Measurements from ENCODE around the gene SUSD6.

SUSD6 gene

GRCh38 chr14:69669375-69669774 lies 58.0 kb downstream of the SUSD6 start:
- H3K4me3 ChIP-seq (replicated peaks in 1 of 2; ENCODE audit: low read depth in 2 of 2, low read length in 2 of 2): no peak overlapping the region
- TF ChIP-seq, protein P1, sequence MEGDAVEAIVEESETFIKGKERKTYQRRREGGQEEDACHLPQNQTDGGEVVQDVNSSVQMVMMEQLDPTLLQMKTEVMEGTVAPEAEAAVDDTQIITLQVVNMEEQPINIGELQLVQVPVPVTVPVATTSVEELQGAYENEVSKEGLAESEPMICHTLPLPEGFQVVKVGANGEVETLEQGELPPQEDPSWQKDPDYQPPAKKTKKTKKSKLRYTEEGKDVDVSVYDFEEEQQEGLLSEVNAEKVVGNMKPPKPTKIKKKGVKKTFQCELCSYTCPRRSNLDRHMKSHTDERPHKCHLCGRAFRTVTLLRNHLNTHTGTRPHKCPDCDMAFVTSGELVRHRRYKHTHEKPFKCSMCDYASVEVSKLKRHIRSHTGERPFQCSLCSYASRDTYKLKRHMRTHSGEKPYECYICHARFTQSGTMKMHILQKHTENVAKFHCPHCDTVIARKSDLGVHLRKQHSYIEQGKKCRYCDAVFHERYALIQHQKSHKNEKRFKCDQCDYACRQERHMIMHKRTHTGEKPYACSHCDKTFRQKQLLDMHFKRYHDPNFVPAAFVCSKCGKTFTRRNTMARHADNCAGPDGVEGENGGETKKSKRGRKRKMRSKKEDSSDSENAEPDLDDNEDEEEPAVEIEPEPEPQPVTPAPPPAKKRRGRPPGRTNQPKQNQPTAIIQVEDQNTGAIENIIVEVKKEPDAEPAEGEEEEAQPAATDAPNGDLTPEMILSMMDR (IDR thresholded peaks at IDR 0.05; ENCODE audit: low read depth, low read length): no peak
- no peak for DNase-seq (ENCODE audit: low read depth in 2 of 2)

DNA sequence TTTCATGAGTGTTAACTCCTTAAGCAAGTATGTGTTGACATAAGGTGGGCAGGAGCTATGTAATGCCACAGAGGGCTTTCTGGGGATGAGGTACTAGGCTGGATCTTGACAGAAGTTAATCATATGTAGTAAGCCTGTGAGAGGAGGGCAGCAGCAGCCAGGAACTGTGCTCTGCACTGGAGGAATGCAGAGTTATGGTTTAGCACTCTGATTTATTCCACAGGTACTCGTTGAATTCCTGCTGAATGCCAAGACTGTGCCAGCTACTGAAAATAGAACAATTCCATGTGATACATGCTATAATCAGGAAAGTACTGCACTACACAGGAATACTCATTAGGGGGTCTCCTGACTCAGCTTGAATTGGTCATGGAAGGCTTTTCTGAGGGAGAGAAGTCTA lies 58.7 kb downstream of the SUSD6 start:
- TF ChIP-seq, protein P1 (IDR thresholded peaks at IDR 0.05; ENCODE audit: low read depth, low read length): no peak
- no peak for DNase-seq (ENCODE audit: low read depth in 2 of 2)
- H3K4me3 ChIP-seq (replicated peaks in 1 of 2; ENCODE audit: low read depth in 2 of 2, low read length in 2 of 2): no peak overlapping the region

- TF ChIP-seq, protein P1 (IDR thresholded peaks at IDR 0.05; ENCODE audit: low read depth, low read length): no peak
- no peak for DNase-seq (ENCODE audit: low read depth in 2 of 2)
- H3K4me3 ChIP-seq (replicated peaks in 1 of 2; ENCODE audit: low read depth in 2 of 2, low read length in 2 of 2): no peak overlapping the region
These were observed 60.1 kb downstream of the SUSD6 start for GRCh38 chr14:69671365-69672030.

GRCh38 chr14:69672356-69672755 lies 61.0 kb downstream of the SUSD6 start:
- no peak overlapping the region for H3K4me3 ChIP-seq (replicated peaks in 1 of 2; ENCODE audit: low read depth in 2 of 2, low read length in 2 of 2)
- no peak for DNase-seq (ENCODE audit: low read depth in 2 of 2)
- TF ChIP-seq, protein P1 (IDR thresholded peaks at IDR 0.05; ENCODE audit: low read depth, low read length): no peak

- H3K4me3 ChIP-seq (replicated peaks in 1 of 2; ENCODE audit: low read depth in 2 of 2, low read length in 2 of 2): no peak overlapping the region
- no peak for DNase-seq (ENCODE audit: low read depth in 2 of 2)
- TF ChIP-seq, protein P1 (IDR thresholded peaks at IDR 0.05; ENCODE audit: low read depth, low read length): no peak
These were observed 61.7 kb downstream of the SUSD6 start for GRCh38 chr14:69673104-69673503.

DNA sequence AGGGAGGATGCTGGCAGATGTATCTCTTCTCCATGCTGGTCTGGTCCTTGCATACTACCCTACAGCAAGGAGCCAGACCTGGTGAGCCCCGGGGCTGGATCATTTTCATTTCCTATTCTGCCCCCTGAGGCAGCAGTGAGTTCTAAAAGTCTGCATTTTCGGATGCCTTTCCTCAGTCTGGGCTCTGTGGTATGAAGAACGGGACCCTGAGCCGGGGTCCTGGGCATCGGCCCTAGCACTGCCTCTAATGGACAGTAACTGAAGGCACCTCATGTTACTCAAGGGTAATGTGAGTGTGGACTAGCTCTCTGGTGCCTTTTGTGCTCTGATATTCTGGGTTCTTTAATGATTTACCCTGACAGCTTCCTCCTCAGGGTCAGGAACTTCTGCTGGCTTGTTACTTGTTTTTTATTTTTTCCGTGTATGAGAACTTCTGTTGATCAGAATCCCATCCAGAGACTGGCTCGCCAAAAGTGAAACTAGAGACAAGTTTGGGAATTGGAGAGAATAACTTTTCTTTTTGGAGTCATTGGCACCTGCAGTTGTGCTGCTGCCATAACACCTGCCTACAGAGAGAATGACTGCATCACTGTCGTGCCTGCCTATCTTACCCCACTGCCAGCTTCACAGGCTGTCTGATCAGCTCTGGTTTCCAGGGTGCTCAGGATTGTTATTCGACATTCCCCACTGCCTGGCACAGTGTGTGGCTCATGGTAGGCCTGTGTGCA lies 62.3 kb downstream of the SUSD6 start:
- DNase-seq (ENCODE audit: low read depth in 2 of 2): no peak
- no peak overlapping the region for H3K4me3 ChIP-seq (replicated peaks in 1 of 2; ENCODE audit: low read depth in 2 of 2, low read length in 2 of 2)

More for the DNA sequence above, 62.3 kb downstream of the SUSD6 start:
- TF ChIP-seq, protein P1 (IDR thresholded peaks at IDR 0.05; ENCODE audit: low read depth, low read length): peak; percentile 6
